Kidney (tissue), 22 donors: ENCODE results near the gene GRAMD1A. TPM values are rescaled to one million over a fixed set of nuclear protein-coding genes. Genes with fewer than 3 reads are reported as not detected.

Source experiments
- DNase-seq, 5 donors: peaks; one replicate each; pipeline ENCODE4 v3.0.0-alpha.2; 2013 to 2020
- FAIRE-seq: peaks from 2 replicates; lab custom pipeline; 2012; peaks lifted over from hg19 to GRCh38; lab: Jason Lieb, UNC
- H3K27ac ChIP-seq, 2 donors: one replicate each; pipeline ENCODE4 v1.7.0; 2013; ENCODE audit warnings: low read depth in 2 of 2, low read length in 2 of 2, inconsistent platforms in 1 of 2
- H3K27me3 ChIP-seq: one replicate; pipeline ENCODE4 v1.7.1; 2013; ENCODE audit warnings: low read length, inconsistent platforms; ENCODE audit not compliant: control insufficient read depth, insufficient read depth
- H3K36me3 ChIP-seq, 3 donors: one replicate each; pipeline versions ENCODE4 v1.7.0 to v1.7.1; 2013; ENCODE audit warnings: low read length in 3 of 3, control low read depth in 1 of 3, inconsistent platforms in 1 of 3; ENCODE audit not compliant: insufficient read depth in 3 of 3, control insufficient read depth in 2 of 3
- H3K4me1 ChIP-seq, 3 donors: one replicate each; pipeline versions ENCODE4 v1.7.0 to v1.7.1; 2013; ENCODE audit warnings: low read length in 3 of 3, inconsistent platforms in 1 of 3, low read depth in 1 of 3; ENCODE audit not compliant: control insufficient read depth in 2 of 3, insufficient read depth in 2 of 3
- H3K4me3 ChIP-seq, 3 donors: one replicate each; pipeline versions ENCODE4 v1.7.0 to v1.8.1; 2013; ENCODE audit warnings: low read length in 3 of 3, control low read depth in 1 of 3, inconsistent platforms in 1 of 3
- H3K9ac ChIP-seq, 3 donors: one replicate each; pipeline versions ENCODE4 v1.7.0 to v1.7.1; 2013; ENCODE audit warnings: low read length in 3 of 3, control low read depth in 1 of 3, inconsistent platforms in 1 of 3
- H3K9me3 ChIP-seq, 3 donors: one replicate each; pipeline versions ENCODE4 v1.7.0 to v1.7.1; 2013; ENCODE audit warnings: low read length in 3 of 3, control low read depth in 1 of 3, inconsistent platforms in 1 of 3; ENCODE audit not compliant: control insufficient read depth in 2 of 3, insufficient read depth in 1 of 3
- CTCF ChIP-seq: IDR thresholded peaks from 3 replicates; pipeline ENCODE4 v1.5.1; 2012; ENCODE audit warnings: mild to moderate bottlenecking, moderate library complexity, borderline replicate concordance; ENCODE audit not compliant: insufficient read depth; ENCODE audit errors: extremely low read depth
- intact Hi-C: fragments of 100-400 bp; cut with DNase I; formaldehyde crosslinking; loops from one replicate; pipeline ENCODE4 v1.11.1; 2022
- long read RNA-seq, 10 donors: library from polyadenylated mRNA in 1 of 10; unstranded in 1 of 10; transcript quantifications; one replicate each; pipeline ENCODE4 v2.0.0 and lab custom pipeline, GENCODE V29; 2021 to 2026
- polyA plus RNA-seq: library from polyadenylated mRNA; stranded (reverse); fragments of 350-450 nt; fragmentation: Illumina TruSeq; extraction: RNeasy Lipid Tissue Mini Kit (QIAGEN cat#74804); gene quantifications from one replicate; pipeline ENCODE4 v1.2.3, GENCODE V29; 2014; ENCODE audit warnings: low read depth, low replicate concordance; ENCODE audit not compliant: insufficient read depth
- total RNA-seq: library from RNA; stranded (reverse); fragmentation: NEBNext Ultra II Directional; extraction: Animal tissue kit (Norgen Biotek cat#: 25700); gene quantifications from one replicate; pipeline ENCODE4 v1.2.1, GENCODE V29; 2021
- donor health status: control.
- donor health status: control.
- donor health status: control.
- donor health status: control.
- donor health status: control.
- donor health status: DM: yes; HTN: yes; CAD: no.
- donor health status: Normal renal cell carcinoma (clear cell type).

The GRAMD1A gene
- total RNA-seq (87.3 TPM), polyA plus RNA-seq (29.8 TPM)
- long read RNA-seq, donor 1, partial matches to known transcripts = 12 of 14 reads
- long read RNA-seq, donor 1, other reads (novel, unspliced or antisense) = 0 of 14 reads
- long read RNA-seq, donor 2, partial matches to known transcripts = 6 of 13 reads
- long read RNA-seq, donor 2, other reads (novel, unspliced or antisense) = 5 of 13 reads
- long read RNA-seq, donor 3, partial matches to known transcripts = 0 of 8 reads
- long read RNA-seq, donor 3, other reads (novel, unspliced or antisense) = 6 of 8 reads
- long read RNA-seq, donor 4, partial matches to known transcripts = 0 of 8 reads
- long read RNA-seq, donor 4, other reads (novel, unspliced or antisense) = 6 of 8 reads
- long read RNA-seq, donor 5 = 0 reads
- long read RNA-seq, donor 6, partial matches to known transcripts = 0 of 1 reads
- long read RNA-seq, donor 6, other reads (novel, unspliced or antisense) = 0 of 1 reads
- long read RNA-seq, donor 7, transcript GRAMD1A-207 (9 exons, 2,277 nt) = major isoform, 5 of 93 reads
- long read RNA-seq, donor 7, partial matches to known transcripts = 47 of 93 reads
- long read RNA-seq, donor 7, other reads (novel, unspliced or antisense) = 41 of 93 reads
- long read RNA-seq, donor 8, partial matches to known transcripts = 6 of 13 reads
- long read RNA-seq, donor 8, other reads (novel, unspliced or antisense) = 6 of 13 reads
- long read RNA-seq, donor 9, partial matches to known transcripts = 0 of 5 reads
- long read RNA-seq, donor 9, other reads (novel, unspliced or antisense) = 5 of 5 reads
- long read RNA-seq, donor 10, partial matches to known transcripts = 5 of 8 reads
- long read RNA-seq, donor 10, other reads (novel, unspliced or antisense) = 0 of 8 reads

- H3K36me3 ChIP-seq = peaks cover 0 to 2% (median 0%) of the 10 kb centered on the region in 3 donors
- no peak for TF ChIP-seq CTCF
- H3K9ac ChIP-seq = peak within 1 kb of the TSS; percentile 68 to 99 (median 86)
- peak; percentile 90 to 97 (median 95) for DNase-seq
- no peak for FAIRE-seq
- H3K9me3 ChIP-seq = no peaks in the 10 kb centered on the region
- intact Hi-C loops = no loop called here
- peak within 1 kb of the TSS; percentile 71 to 87 (median 79) for H3K4me3 ChIP-seq
- H3K27me3 ChIP-seq = no peaks in the 10 kb centered on the region
- peaks cover 4 to 36% (median 6%) of the 10 kb centered on the region in 3 donors for H3K4me1 ChIP-seq
- H3K27ac ChIP-seq = peak within 1 kb of the TSS; percentile 98 to 99
Measured at GRCh38 chr19:34999498-35000337, at the start of gene GRAMD1A. TSS of gene GRAMD1A (plus strand) at chr19:35000323. CDS start at chr19:35000479, 156 bp downstream.

- peaks cover 9 to 46% (median 22%) of the 10 kb centered on the region in 3 donors for H3K9me3 ChIP-seq
- H3K4me3 ChIP-seq = no peak overlapping the region
- no peaks in the 10 kb centered on the region for H3K4me1 ChIP-seq
- H3K27ac ChIP-seq = no peak overlapping the region
- H3K9ac ChIP-seq = no peak overlapping the region
- DNase-seq (no peak), FAIRE-seq (no peak)
- no peaks in the 10 kb centered on the region for H3K27me3 ChIP-seq
- H3K36me3 ChIP-seq = peaks cover 8 to 14% (median 13%) of the 10 kb centered on the region in 3 donors
- TF ChIP-seq CTCF = no peak
- intact Hi-C loops = no loop called here
Measured at GRCh38 chr19:34953092-34953491, 47.0 kb upstream of the GRAMD1A start.

- no peak overlapping the region for H3K27ac ChIP-seq
- peaks cover 11 to 64% (median 34%) of the 10 kb centered on the region in 3 donors for H3K9me3 ChIP-seq
- TF ChIP-seq CTCF = no peak
- intact Hi-C loops = no loop called here
- peaks cover 0 to 5% (median 0%) of the 10 kb centered on the region in 3 donors for H3K4me1 ChIP-seq
- DNase-seq (no peak), FAIRE-seq (no peak)
- no peaks in the 10 kb centered on the region for H3K27me3 ChIP-seq
- H3K36me3 ChIP-seq = peaks cover 24 to 43% (median 28%) of the 10 kb centered on the region in 3 donors
- H3K4me3 ChIP-seq = no peak overlapping the region
- no peak overlapping the region for H3K9ac ChIP-seq
Measured at GRCh38 chr19:34957830-34958751, 42.0 kb upstream of the GRAMD1A start.
